Neural cell (in vitro differentiated cells): ENCODE results near the gene ZFYVE21. TPM values are rescaled to one million over a fixed set of nuclear protein-coding genes. Genes with fewer than 3 reads are reported as not detected.

Source experiments
- H2AFZ ChIP-seq: fragments of 200-600, 300-800 bp; sonication (generic), shearing (Covaris generic); 2 replicates; pipeline ENCODE4 v1.6.0; 2014; ENCODE audit warnings: low read depth, mild to moderate bottlenecking, antibody characterized with exemption, low read length, moderate library complexity
- H3F3A ChIP-seq: fragments of 200-600 bp; shearing (Covaris generic); 2 replicates; pipeline ENCODE4 v1.6.1; 2016; ENCODE audit warnings: mild to moderate bottlenecking, moderate library complexity, mixed read lengths, antibody characterized with exemption, low read length; ENCODE audit not compliant: insufficient read depth, poor library complexity, severe bottlenecking
- H3K27ac ChIP-seq: fragments of 200-600, 300-800 bp; sonication (generic), shearing (Covaris generic); 2 replicates; pipeline ENCODE4 v1.5.1; 2014; ENCODE audit warnings: mild to moderate bottlenecking, low read length, moderate library complexity
- H3K27me3 ChIP-seq: fragments of 300-800, 200-600 bp; sonication (generic), shearing (Covaris generic); 2 replicates; pipeline ENCODE4 v1.6.0; 2014; ENCODE audit warnings: mild to moderate bottlenecking, low read depth, low read length, moderate library complexity; ENCODE audit not compliant: insufficient read depth
- H3K36me3 ChIP-seq: fragments of 300-800, 200-600 bp; sonication (generic), shearing (Covaris generic); 2 replicates; pipeline ENCODE4 v1.5.1; 2014; ENCODE audit warnings: mild to moderate bottlenecking, antibody characterized with exemption, low read length, moderate library complexity; ENCODE audit not compliant: insufficient read depth
- H3K4me2 ChIP-seq: fragments of 300-800, 200-600 bp; sonication (generic), shearing (Covaris generic); 2 replicates; pipeline ENCODE4 v1.6.0; 2014; ENCODE audit warnings: mild to moderate bottlenecking, low read length
- H3K4me3 ChIP-seq: fragments of 300-800, 200-600 bp; sonication (generic), shearing (Covaris generic); 2 replicates; pipeline ENCODE4 v1.5.1; 2014; ENCODE audit warnings: mild to moderate bottlenecking, low read length, moderate library complexity
- H3K79me2 ChIP-seq: fragments of 200-600 bp; shearing (Covaris generic); replicated peaks from 2 replicates; pipeline ENCODE4 v1.6.0; 2014; ENCODE audit warnings: mild to moderate bottlenecking, low read length, moderate library complexity; ENCODE audit not compliant: insufficient read depth
- H3K9ac ChIP-seq: fragments of 300-800, 200-600 bp; sonication (generic), shearing (Covaris generic); 2 replicates; pipeline ENCODE4 v1.6.1; 2016; ENCODE audit warnings: mild to moderate bottlenecking, low read length, mixed read lengths
- H3K9me2 ChIP-seq: fragments of 200-600 bp; shearing (Covaris generic); 2 replicates; pipeline ENCODE4 v1.6.1; 2016; ENCODE audit warnings: mild to moderate bottlenecking, low read length, mixed read lengths; ENCODE audit not compliant: insufficient read depth
- H3K9me3 ChIP-seq: fragments of 200-600, 300-800 bp; sonication (generic), shearing (Covaris generic); 2 replicates; pipeline ENCODE4 v1.6.1; 2016; ENCODE audit warnings: mild to moderate bottlenecking, mixed run types, low read length, moderate library complexity, mixed read lengths
- H4K20me1 ChIP-seq: fragments of 200-600 bp; shearing (Covaris generic); 2 replicates; pipeline ENCODE4 v1.6.1; 2016; ENCODE audit warnings: mild to moderate bottlenecking, mixed run types; ENCODE audit not compliant: insufficient read depth
- CTCF ChIP-seq: fragments of 450-650 bp; IDR thresholded peaks from 2 replicates; pipeline ENCODE4 v1.5.1; 2014; ENCODE audit warnings: antibody characterized with exemption, mild to moderate bottlenecking, moderate library complexity; ENCODE audit not compliant: poor library complexity, severe bottlenecking
- EP300 ChIP-seq: fragments of 450-650 bp; conservative IDR thresholded peaks from 2 replicates; pipeline ENCODE4 v1.6.1; 2014; ENCODE audit warnings: antibody characterized with exemption, mild to moderate bottlenecking, moderate library complexity; ENCODE audit not compliant: poor library complexity, severe bottlenecking
- EZH2 ChIP-seq: fragments of 200-600, 300-800 bp; shearing (Covaris generic), sonication (generic); IDR thresholded peaks from 2 replicates; pipeline ENCODE4 v1.6.1; 2014; ENCODE audit warnings: antibody characterized with exemption, low read length, borderline replicate concordance, mild to moderate bottlenecking; ENCODE audit not compliant: insufficient read depth, poor library complexity, severe bottlenecking
- MXI1 ChIP-seq: fragments of 450-650 bp; conservative IDR thresholded peaks from 2 replicates; pipeline ENCODE4 v1.6.1; 2014; ENCODE audit warnings: antibody characterized with exemption, mild to moderate bottlenecking; ENCODE audit not compliant: poor library complexity, severe bottlenecking
- POLR2AphosphoS5 ChIP-seq: IDR thresholded peaks from 2 replicates; pipeline ENCODE4 v1.6.1; 2012
- RAD21 ChIP-seq: fragments of 450-650 bp; conservative IDR thresholded peaks from 2 replicates; pipeline ENCODE4 v1.6.1; 2014; ENCODE audit warnings: antibody characterized with exemption, mild to moderate bottlenecking, moderate library complexity
- SMC3 ChIP-seq: fragments of 450-650 bp; conservative IDR thresholded peaks from 2 replicates; pipeline ENCODE4 v1.6.1; 2014; ENCODE audit warnings: antibody characterized with exemption, mild to moderate bottlenecking, moderate library complexity; ENCODE audit not compliant: poor library complexity
- TAF1 ChIP-seq: IDR thresholded peaks from 2 replicates; pipeline ENCODE4 v1.6.1; 2012; ENCODE audit warnings: low read depth
- polyA plus RNA-seq: library from polyadenylated mRNA; depleted of rRNA; stranded (reverse); fragments of >200 nt; gene quantifications from 2 replicates; pipeline ENCODE4 v1.2.3, GENCODE V29; 2014
- TF ChIP-seq, protein P1 (sequence below): IDR thresholded peaks from 2 replicates; pipeline ENCODE4 v1.6.1; 2012; ENCODE audit warnings: borderline replicate concordance

ZFYVE21 gene
- polyA plus RNA-seq, 1 donor from 2014 or later, result 99.7 TPM

DNA sequence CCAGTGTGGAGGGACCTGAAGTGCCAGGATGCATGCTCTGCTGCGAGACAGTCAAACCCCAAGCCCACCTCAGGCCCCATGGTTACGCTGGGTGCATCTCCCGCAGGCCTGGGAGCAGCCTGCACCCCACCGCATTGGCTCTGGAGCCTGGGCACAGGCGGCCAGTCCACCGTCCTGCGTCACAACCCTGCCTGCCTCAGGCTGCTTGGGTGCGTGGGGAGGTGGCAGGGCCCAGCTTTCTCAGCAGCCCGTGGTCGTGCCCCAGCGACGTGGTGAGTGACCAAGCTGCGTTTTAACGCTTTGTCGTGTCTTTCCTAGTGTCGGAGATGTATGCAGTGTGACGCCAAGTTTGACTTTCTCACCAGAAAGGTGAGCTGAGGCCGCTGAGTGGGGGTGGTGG, 10.9 kb downstream of the ZFYVE21 start:
- Histone ChIP-seq H3K79me2 (peaks cover 13% of the 10 kb centered on the region), H3F3A (no peaks in the 10 kb centered on the region), H3K36me3 (no peaks in the 10 kb centered on the region), H3K4me2 (no peak overlapping the region), H3K9me2 (no peaks in the 10 kb centered on the region), H3K9ac (no peak overlapping the region), H3K27me3 (no peaks in the 10 kb centered on the region), H2AFZ (no peak overlapping the region), H3K9me3 (no peaks in the 10 kb centered on the region), H3K4me3 (no peak overlapping the region), H3K27ac (no peak overlapping the region), H4K20me1 (no peaks in the 10 kb centered on the region)
- no peak for TF ChIP-seq MXI1
- no peak for TF ChIP-seq SMC3
- no peak for TF ChIP-seq EZH2
- TF ChIP-seq CTCF, result no peak
- no peak for TF ChIP-seq RAD21
- no peak for TF ChIP-seq TAF1
- TF ChIP-seq, protein P1, sequence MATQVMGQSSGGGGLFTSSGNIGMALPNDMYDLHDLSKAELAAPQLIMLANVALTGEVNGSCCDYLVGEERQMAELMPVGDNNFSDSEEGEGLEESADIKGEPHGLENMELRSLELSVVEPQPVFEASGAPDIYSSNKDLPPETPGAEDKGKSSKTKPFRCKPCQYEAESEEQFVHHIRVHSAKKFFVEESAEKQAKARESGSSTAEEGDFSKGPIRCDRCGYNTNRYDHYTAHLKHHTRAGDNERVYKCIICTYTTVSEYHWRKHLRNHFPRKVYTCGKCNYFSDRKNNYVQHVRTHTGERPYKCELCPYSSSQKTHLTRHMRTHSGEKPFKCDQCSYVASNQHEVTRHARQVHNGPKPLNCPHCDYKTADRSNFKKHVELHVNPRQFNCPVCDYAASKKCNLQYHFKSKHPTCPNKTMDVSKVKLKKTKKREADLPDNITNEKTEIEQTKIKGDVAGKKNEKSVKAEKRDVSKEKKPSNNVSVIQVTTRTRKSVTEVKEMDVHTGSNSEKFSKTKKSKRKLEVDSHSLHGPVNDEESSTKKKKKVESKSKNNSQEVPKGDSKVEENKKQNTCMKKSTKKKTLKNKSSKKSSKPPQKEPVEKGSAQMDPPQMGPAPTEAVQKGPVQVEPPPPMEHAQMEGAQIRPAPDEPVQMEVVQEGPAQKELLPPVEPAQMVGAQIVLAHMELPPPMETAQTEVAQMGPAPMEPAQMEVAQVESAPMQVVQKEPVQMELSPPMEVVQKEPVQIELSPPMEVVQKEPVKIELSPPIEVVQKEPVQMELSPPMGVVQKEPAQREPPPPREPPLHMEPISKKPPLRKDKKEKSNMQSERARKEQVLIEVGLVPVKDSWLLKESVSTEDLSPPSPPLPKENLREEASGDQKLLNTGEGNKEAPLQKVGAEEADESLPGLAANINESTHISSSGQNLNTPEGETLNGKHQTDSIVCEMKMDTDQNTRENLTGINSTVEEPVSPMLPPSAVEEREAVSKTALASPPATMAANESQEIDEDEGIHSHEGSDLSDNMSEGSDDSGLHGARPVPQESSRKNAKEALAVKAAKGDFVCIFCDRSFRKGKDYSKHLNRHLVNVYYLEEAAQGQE, result no peak
- TF ChIP-seq POLR2AphosphoS5, result no peak
- TF ChIP-seq EP300, result no peak

DNA sequence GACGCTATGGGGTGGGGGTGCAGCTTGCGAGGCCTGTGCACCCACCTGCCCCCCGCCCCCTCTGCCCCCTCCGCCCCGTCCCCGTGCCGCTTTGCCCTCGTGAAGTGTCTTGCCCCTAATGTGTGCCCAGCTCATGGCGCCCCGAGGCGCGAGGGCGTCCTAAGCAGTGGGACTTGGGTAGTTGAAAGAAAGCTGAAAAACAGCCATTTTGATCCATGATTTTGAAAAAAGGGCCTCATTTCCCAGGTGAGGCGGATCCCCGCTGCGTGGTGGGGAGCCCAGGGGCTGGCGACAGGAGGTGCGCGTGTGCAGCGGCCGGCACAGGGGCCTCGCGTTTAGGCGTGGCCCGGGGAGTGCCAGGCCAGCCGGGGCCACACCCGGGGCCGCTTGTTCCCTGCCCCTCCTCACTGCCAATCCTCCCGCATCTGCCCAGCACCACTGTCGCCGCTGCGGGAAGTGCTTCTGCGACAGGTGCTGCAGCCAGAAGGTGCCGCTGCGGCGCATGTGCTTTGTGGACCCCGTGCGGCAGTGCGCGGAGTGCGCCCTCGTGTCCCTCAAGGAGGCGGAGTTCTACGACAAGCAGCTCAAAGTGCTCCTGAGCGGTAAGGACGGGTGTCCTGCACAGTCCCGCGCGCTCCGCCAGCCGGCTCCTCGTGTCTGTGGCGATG, 11.8 kb downstream of the ZFYVE21 start:
- Histone ChIP-seq H3K27ac (no peak overlapping the region), H3K79me2 (peaks cover 7% of the 10 kb centered on the region), H3K4me3 (no peak overlapping the region), H3F3A (no peaks in the 10 kb centered on the region), H3K27me3 (no peaks in the 10 kb centered on the region), H4K20me1 (no peaks in the 10 kb centered on the region), H3K36me3 (no peaks in the 10 kb centered on the region), H3K9me2 (no peaks in the 10 kb centered on the region), H3K4me2 (no peak overlapping the region), H3K9ac (no peak overlapping the region), H2AFZ (no peak overlapping the region), H3K9me3 (no peaks in the 10 kb centered on the region)
- TF ChIP-seq, protein P1, result no peak
- TF ChIP-seq RAD21, result no peak
- no peak for TF ChIP-seq TAF1
- no peak for TF ChIP-seq EZH2
- no peak for TF ChIP-seq MXI1
- no peak for TF ChIP-seq EP300
- no peak for TF ChIP-seq POLR2AphosphoS5
- no peak for TF ChIP-seq SMC3
- no peak for TF ChIP-seq CTCF
